Cardiac muscle cell (in vitro differentiated cells and primary cell): ENCODE data around the gene RAPGEF4. TPM values are rescaled to one million over a fixed set of nuclear protein-coding genes. Genes with fewer than 3 reads are reported as not detected.
A peak's percentile ranks its signal among the peaks of the same experiment; 100 is the strongest.

Experiments used
- DNase-seq, 2 donors: peaks; one replicate each; pipeline versions ENCODE4 v3.0.0 to v3.0.0-alpha.2; 2010 to 2017; ENCODE audit warnings: low read depth in 1 of 2, low spot score in 1 of 2
- H3K27ac ChIP-seq: fragments of 200-600 bp; sonication (generic); 2 replicates; pipeline ENCODE4 v1.5.1; 2016
- H3K27me3 ChIP-seq: fragments of 200-600 bp; sonication (generic); 2 replicates; pipeline ENCODE4 v1.6.0; 2016; ENCODE audit warnings: control low read depth
- H3K36me3 ChIP-seq: fragments of 200-600 bp; sonication (generic); 2 replicates; pipeline ENCODE4 v1.5.1; 2016; ENCODE audit warnings: control low read depth
- H3K4me1 ChIP-seq: fragments of 200-600 bp; sonication (generic); 2 replicates; pipeline ENCODE4 v1.8.1; 2017; ENCODE audit warnings: low read depth, mild to moderate bottlenecking, mixed run types
- H3K4me3 ChIP-seq: fragments of 200-600 bp; sonication (generic); 2 replicates; pipeline ENCODE4 v1.5.1; 2016; ENCODE audit warnings: mild to moderate bottlenecking
- H3K9me3 ChIP-seq: fragments of 200-600 bp; sonication (generic); 2 replicates; pipeline ENCODE4 v1.5.1; 2017; ENCODE audit warnings: low read depth, mild to moderate bottlenecking, control low read depth
- CTCF ChIP-seq: IDR thresholded peaks from 2 replicates; pipeline ENCODE4 v1.5.1; 2012; ENCODE audit warnings: low read depth, mild to moderate bottlenecking, low read length
- polyA plus RNA-seq: library from polyadenylated mRNA; unstranded; fragments of >200 nt; fragmentation: Nextera tagmentation; extraction: Ambion mirVana; gene quantifications from 2 replicates; pipeline ENCODE4 v1.2.1, GENCODE V29; 2016
- total RNA-seq: library from RNA; depleted of rRNA; stranded (reverse); fragments of >200 nt; gene quantifications from 2 replicates; pipeline ENCODE4 v1.2.3, GENCODE V29; 2016

RAPGEF4 gene
- total and polyA plus RNA-seq, 2 experiments from 2014 or later, result 5.3 to 21.2 TPM

- Histone ChIP-seq H3K27ac (no peak overlapping the region), H3K36me3 (no peaks in the 10 kb centered on the region), H3K27me3 (no peaks in the 10 kb centered on the region), H3K4me1 (peaks cover 6% of the 10 kb centered on the region), H3K9me3 (no peaks in the 10 kb centered on the region), H3K4me3 (no peak overlapping the region)
- DNase-seq, result no peak
- no peak for TF ChIP-seq CTCF
Measured at GRCh38 chr2:172806996-172807395, 71.4 kb downstream of the RAPGEF4 start.

- no peak for DNase-seq
- Histone ChIP-seq H3K4me1 (peaks cover 6% of the 10 kb centered on the region), H3K27me3 (no peaks in the 10 kb centered on the region), H3K4me3 (no peak overlapping the region), H3K36me3 (no peaks in the 10 kb centered on the region), H3K9me3 (no peaks in the 10 kb centered on the region), H3K27ac (no peak overlapping the region)
- no peak for TF ChIP-seq CTCF
Measured at GRCh38 chr2:172808156-172808555, 72.5 kb downstream of the RAPGEF4 start.

GRCh38 chr2:172811027-172811426, 75.4 kb downstream of the RAPGEF4 start:
- H3K4me1 ChIP-seq, result peaks cover 6% of the 10 kb centered on the region
- H3K4me3 ChIP-seq, result no peak overlapping the region
- H3K27ac ChIP-seq, result no peak overlapping the region
- TF ChIP-seq CTCF, result no peak
- H3K27me3 ChIP-seq, result no peaks in the 10 kb centered on the region
- H3K9me3 ChIP-seq, result no peaks in the 10 kb centered on the region
- H3K36me3 ChIP-seq, result no peaks in the 10 kb centered on the region
- no peak for DNase-seq

- Histone ChIP-seq H3K4me1 (peaks cover 6% of the 10 kb centered on the region), H3K9me3 (no peaks in the 10 kb centered on the region), H3K36me3 (no peaks in the 10 kb centered on the region), H3K27me3 (no peaks in the 10 kb centered on the region), H3K4me3 (no peak overlapping the region), H3K27ac (no peak overlapping the region)
- TF ChIP-seq CTCF, result no peak
- peak in 1 of 2 donors; percentile 34 for DNase-seq
Measured at GRCh38 chr2:172812158-172812744, 76.6 kb downstream of the RAPGEF4 start.

- DNase-seq, result peak; percentile 50 to 68
- TF ChIP-seq CTCF, result peak; percentile 64
- Histone ChIP-seq H3K4me1 (peaks cover under 1% of the 10 kb centered on the region), H3K27me3 (no peaks in the 10 kb centered on the region), H3K9me3 (no peaks in the 10 kb centered on the region), H3K4me3 (no peak overlapping the region), H3K36me3 (no peaks in the 10 kb centered on the region), H3K27ac (no peak overlapping the region)
Measured at GRCh38 chr2:172813314-172813888, 77.8 kb downstream of the RAPGEF4 start.
